ENCODE data around the gene ANXA1.
A peak's percentile ranks its signal among the peaks of the same experiment; 100 is the strongest.

ANXA1 gene

DNA sequence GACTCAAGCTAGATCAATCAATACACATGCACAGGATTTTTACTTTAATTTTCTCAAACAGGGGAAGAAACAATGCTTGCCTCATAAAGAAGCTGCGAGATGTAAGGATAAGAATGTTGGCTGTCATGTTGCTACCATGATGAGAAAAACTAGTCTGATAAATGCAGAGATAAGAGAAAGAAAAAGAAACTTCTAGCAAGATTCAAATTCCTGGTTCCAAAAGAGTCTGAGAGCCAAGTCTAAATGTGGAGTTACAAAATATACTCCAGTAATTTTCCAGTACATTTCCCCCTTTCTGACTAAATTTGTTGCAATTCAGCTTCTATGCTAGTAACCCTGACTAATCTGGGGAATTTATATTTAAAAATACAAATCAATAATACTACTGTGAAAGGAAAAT, 10.4 kb upstream of the ANXA1 start:
- DNase-seq: no peak

DNA sequence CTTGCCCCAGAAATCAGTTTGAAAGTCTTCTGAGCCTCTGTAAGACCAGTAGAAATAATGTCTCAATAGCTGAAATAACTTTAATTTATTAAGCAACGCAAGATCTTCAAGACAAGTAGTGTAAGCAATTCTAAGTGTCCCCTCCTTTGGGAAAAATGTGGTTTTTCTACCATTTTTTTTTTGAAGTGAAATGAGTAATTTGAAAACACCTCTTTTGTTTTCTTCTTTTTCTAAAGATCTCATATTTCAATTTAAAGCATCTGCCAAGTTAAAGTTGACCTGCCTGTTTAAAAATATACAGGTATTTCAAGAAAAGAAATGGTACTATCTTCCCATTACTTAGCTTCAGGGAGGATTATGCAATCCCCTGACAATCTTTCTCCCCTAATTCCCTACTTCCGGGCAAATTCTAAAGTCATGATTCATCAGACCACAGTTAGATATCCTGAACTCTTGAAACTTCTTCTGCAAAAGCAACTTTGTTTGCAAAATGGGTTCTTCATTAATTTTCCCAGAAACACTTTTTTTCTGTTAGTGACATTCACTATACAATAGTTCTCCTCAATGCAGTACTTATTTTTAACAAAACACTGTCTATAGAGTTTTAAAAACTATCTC, 7.8 kb upstream of the ANXA1 start:
- no peak for DNase-seq

DNA sequence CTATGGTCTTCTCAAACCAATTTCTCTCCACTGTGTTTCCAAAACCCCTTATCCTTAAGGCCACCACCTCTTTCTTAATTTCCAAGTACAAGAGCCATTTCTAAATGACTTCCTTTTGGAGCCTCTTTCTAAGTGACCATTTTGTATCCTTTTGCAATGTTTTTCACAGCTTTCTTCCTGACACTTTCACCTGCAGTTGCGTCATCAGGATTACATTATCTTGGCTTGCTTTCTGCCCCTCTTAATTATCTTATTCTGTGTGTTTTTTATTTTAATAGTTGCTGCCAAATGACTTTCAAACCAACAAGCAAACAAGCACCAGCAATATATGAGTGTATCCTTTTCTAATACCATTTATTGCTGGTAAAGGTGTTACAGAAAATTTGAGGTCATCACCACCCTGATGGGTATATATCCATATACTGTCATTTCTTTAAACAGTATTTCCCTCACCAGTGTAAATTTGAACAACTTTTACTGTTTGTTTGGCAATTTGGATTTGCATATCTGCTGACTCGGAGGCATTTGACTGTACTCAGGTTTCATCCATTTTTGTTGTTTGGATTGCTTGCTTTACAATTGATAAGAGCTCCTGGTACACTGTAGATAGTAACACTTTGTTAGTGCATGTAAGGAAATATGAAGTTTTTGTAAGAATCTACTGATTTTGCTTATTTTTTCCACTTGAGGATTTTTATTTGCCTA, 5.4 kb upstream of the ANXA1 start:
- DNase-seq: no peak

DNA sequence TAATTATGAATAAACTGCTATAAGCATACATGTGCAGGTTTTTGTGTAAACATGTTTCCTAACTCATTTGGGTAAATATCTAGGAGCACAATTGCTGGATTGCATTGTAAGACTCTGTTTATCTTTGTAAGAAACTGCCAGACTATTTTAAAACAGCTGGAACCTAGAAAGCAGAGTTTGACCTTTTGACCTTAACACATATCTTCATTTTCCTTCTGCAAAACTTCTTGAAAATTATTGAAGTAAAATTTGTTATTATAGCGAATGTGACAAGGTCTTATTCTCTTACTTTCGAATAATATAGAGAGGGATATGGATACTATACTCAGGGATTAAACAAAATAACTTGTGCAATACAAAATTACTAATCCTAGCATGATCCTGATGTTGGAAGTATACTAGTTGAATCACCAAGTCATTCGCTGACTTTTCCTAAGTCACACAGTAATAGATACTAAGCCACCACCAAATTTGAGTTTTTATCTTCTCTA, 3.2 kb upstream of the ANXA1 start:
- DNase-seq: no peak

DNA sequence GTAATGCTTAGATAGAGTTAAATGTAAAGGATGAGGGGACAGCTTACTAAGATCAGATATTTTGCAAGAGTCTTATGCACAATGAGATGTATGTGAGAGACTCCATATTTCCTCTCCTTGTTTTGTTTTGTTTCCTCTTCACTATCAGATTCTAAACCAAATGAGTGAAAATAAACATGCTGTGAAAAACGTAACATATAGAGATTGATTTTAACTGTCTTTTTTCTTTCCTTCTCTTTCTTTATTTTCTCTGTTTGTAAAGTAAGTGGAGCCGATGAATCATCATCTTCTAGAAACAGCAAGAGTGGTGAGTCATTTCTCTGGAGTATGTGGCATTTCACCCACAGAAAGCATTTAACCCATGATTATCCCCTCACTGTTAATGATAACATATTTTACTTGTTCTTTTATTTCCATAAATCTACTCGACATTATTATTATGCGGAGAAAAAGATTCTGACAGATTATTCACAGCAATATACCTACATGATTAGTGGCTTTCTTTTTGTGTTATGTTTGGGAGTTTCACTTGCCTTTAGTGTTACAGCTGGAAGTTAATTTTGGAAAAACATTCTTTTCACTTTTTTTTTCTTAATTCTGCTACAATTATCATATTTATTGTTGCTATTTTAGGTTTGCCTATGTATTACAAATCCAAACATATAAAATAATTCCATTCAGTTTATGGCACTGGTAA, 2.1 kb upstream of the ANXA1 start:
- DNase-seq: no peak

DNA sequence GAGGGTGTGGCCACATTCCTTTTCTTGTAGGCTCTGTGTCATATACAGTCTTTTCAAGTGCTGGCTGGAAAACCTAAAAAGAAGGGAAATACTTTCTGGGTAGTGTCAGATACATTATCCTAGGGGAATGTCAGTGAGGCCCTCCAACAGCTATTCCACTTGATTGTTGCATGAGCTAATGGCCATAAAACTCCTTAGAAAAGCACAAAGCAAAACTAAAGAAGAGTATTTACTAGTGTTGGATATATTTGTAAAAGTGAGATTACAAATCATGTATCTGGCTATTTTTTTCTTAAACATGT, 829 bp downstream of the ANXA1 start:
- DNase-seq: no peak

DNA sequence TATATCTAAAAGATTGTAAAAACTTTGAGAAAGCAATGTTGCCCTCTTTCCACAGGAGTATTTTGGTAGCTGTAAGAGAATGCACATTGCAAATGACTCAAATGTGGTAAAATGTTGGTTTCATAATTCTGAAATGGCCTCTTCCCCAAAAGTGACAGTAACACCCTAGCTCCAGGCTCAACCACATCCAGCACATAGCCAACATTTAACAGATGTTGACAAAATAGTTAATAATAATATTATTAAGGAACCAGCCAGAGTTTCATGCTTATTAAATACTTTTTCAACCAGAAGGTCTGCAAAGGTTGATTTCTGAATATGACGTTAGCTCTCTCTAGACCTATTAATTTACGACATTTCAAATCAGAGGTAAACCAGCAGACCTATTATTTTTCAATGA, 1.3 kb downstream of the ANXA1 start:
- DNase-seq: no peak

DNA sequence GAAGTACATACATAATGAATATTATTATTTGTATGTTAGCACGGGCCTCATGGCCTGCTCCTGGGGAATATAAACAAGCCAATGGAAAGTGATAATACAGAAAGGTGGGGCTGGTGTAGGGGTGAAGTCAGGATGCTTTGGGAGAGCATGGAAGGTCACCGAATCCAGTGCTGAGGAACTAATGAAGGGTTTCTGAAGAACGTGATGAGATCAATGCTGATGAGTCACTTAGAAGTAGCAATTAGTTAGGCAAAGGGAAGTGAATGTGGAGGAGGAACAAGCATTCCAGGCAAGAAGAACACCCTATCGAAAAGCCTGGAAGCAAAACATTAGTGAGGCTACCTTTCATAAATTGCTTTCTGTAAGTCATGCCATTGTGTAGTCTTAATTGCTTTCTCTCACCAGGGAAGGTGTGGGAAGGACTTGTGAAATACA, 2.1 kb downstream of the ANXA1 start:
- no peak for DNase-seq

DNA sequence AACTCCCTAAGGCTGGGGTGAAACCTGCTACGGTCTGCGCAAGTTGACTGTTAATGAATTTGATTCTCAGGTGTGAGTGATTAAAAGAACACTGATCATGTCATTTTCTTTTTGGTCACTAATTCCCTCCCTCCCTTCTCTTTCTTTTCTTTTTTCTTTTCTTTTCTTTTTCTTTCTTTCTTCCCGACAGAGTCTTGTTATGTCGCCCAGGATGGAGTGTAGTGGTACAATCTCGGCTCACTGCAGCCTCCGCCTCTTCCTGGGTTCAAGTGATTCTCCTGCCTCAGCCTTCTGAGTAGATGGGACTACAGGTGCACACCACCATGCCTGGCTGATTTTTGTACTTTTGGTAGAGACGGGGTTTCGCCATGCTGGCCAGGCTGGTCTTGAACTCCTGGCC, 2.6 kb downstream of the ANXA1 start:
- DNase-seq: no peak

DNA sequence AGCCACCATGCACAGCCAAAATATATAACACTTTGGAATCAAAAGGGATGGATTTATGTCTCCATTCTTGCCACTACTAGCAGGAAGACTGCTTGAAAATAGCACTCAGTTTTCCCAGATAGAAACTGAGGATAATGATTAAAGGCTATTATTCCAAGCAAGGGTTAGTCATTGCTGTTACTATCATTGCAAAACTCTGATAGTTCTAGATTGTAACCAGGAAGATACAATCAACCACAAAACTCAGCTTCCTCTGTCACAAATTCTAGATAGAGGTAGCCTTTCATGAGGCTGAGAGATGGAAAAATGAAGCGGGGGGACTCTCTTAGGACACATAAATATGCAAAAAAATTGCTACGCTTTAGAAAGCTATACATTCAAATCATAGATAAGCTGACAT, 3.1 kb downstream of the ANXA1 start:
- DNase-seq: no peak

DNA sequence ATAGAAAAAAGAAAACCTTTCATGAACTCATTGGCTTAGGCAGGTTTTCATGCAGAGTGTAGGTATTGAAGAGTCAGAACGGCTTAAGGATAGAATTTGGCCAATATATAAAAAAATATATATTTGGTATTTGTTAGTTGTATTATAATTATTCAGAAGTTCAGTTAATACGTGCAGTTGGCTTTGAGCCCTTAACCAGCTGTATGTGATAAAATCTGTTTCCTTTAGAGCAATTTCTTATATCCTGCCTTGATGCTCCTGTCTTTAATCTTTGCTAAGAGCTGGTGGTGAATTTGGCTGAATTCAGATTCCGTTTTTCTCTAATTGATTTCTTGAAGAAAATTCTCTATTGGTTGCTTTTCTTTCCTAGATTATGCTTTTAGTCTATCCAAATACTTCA, 3.7 kb downstream of the ANXA1 start:
- no peak for DNase-seq

DNA sequence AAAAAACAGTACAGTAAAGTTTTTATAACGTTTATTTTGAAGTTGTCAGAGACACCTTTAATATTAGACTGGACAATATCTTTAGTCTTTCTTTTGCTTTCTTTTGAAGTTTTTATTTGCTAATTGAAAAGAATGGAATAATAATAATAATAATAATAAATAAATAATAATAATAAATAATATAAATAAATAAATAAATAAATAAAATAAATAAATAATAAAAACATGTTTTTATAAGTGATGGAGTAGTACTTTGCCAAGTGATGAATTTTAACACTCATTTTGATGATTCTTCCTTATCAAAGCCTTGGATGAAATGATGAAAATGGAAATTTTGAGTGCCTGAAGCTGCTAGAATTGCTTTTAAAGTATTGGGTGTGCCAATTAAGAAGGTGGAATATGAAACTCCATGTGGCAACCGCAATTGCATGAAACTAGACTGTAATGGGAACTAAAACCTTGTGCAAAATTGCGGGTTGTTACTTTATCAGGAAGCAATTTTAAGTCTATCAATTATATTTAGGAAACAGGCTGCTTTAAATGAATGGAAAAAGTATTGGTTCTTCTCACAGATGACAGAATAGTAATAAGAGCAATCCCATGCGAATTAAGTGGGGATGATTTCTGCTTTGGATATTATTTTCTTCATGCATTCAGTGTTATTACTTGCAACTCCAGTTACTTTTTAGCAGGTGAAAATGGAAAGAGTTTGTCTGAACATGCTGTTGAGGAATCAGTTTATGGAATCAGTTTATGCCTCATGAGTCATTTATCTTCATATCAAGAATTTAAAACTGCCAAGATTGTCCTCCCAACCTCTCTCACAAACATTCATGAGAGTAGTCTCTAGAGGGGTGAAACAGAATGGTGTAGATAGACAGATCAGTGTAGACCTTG, 4.6 kb downstream of the ANXA1 start:
- no peak for DNase-seq

DNA sequence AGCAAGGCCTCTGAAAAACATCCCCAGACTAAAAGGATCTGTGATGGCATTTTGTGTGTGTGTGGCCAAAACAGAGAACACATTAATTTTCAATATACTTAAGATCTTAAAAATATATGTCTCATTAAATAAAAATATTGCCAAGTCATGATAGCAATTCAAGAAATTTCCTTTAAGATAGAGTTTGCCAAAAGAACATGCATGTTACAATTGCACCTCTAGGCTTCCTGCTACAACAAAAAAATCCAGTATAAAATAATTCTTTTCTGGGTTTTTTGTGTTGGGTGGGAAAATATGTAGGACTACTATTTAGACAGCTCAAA, 5.2 kb downstream of the ANXA1 start:
- DNase-seq: no peak

DNA sequence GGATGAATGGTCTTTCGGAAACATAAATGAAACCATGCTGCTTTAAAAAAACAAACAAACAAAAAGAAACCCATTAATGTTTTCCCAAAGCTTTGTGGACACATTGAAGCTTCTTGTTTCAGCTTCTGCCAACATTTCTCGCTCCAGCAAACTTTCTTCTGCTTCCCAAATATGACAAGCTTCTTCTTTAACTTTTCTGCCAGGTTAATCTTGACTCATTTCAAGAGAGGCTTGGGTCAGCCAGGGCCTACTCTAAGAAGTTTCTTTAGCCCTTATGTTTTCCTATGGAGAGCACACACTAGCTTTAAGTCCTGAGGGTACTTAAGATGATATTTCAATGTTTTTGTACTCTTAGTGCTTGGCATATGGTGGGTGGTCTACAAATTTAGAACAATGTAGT, 6.1 kb downstream of the ANXA1 start:
- DNase-seq: no peak

DNA sequence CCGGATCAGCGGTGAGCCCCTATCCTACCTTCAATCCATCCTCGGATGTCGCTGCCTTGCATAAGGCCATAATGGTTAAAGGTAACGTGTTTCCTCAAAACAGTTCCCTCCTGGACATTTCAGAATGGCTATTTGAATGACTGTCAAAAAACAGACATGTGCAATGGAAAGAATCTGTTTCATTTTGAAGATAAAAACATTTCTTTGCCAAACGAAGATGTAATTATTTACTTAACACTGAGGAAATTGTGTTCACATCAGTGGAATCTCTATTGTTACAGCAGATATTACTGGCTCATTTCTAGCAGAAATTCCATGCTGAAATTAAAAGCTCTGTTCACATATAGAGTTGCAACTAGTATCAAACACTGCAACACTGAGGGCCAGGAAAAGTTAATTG, 7.1 kb downstream of the ANXA1 start:
- DNase-seq: no peak

DNA sequence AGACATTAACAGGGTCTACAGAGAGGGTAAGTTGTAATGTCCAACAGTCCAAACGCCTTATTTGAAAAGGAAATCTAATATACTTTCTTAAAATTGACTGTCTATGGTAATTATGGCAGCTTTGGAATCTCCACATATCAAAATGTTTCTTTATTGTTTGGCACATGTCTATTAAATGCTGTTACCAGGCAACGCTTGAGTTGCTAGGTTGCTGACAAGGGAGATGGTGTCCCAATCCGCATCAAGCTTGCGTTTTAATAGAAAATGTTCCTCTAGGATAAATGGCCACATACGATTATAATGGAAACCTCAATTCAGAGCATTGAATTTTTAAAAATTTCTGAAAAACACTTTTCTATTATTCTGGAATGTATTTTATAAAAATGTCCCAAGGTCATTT, 9.2 kb downstream of the ANXA1 start:
- no peak for DNase-seq

DNA sequence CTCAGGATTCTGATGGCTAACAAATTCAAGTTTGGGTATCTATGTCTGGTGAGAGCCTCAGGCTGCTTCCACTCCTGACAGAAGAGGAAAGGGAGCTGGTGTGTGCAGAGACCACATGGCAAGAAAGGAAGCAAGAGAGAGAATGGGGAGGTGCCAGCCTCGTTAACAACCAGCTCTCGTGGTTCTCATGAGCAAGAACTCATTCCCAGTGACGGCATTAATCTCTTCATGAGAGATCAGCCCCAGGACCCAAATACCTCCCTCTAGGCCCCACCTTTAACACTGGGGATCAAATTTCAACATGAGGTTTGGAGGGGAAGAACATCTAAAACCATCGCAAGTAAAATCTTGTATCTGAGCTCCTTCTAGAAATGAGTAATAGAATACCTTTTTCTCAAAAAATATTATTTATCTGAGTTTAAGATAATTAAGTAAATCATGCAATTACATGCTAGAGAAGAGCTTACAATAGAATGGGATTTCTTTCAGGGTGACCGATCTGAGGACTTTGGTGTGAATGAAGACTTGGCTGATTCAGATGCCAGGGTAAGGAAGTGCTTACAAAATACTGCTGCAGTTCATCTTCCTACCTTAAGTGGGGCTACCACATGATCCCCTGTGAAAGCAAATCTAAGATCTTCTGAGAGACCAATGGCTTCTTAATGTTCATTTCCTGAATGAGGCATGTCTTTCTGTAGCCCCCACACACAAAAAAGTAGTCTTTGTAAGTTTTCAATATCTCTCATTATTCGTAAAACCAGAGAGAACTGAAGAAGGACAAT, 11.5 kb downstream of the ANXA1 start:
- peak in 1 of 2 experiments; percentile 10 for DNase-seq

DNA sequence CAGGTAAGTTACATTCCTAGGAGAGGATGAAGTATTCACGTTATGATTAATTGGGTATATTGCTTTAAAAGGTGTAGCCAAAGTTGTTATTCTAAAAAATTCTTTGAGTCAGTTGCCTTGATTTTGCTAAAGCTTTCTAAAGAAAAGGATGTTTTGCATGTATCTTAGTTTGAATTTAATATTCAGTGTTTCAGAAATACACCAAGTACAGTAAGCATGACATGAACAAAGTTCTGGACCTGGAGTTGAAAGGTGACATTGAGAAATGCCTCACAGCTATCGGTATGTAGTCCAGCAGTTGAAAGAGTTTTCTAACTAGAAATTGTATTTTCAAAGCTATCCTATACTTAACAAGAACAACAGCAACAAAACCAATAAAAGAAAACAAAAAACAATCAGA, 14.2 kb downstream of the ANXA1 start:
- DNase-seq: no peak

DNA sequence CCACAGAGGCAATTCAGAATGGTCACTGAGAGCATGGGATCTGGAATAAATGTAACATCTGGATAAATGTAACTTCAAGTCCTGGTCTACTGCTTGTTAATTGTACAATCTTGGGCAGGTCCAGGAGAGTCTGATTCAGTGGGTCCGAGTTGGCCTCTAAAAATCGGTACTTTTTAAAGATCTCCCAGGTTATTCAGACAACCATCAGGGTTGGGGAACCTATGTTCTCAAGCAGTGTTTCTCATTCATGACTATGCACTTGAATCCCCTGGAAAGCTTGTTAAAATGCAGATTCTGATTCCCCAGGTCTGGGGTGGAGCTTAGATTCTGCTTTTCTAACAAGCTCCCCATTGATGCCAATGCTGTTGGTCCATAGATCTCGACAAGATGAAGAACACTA, 14.8 kb downstream of the ANXA1 start:
- DNase-seq: no peak

DNA sequence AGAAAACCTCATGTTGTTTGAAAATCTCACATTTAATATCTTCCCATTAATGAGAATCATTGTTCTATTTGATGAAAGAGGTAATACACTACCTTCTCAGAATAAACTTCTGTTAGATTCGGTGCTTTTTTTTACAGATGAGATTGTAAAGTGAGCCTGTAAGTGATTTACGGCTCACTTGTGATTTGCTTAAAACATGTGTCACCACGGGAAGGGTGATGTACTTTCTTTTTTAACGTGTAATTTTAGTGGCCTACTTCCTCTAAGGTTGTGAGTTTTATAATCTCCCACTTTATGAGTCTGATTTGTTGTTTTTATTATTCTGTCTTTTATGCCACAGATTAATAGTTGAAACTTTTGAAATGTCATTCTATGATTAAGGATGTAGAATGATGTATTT, 15.9 kb downstream of the ANXA1 start:
- DNase-seq: no peak

DNA sequence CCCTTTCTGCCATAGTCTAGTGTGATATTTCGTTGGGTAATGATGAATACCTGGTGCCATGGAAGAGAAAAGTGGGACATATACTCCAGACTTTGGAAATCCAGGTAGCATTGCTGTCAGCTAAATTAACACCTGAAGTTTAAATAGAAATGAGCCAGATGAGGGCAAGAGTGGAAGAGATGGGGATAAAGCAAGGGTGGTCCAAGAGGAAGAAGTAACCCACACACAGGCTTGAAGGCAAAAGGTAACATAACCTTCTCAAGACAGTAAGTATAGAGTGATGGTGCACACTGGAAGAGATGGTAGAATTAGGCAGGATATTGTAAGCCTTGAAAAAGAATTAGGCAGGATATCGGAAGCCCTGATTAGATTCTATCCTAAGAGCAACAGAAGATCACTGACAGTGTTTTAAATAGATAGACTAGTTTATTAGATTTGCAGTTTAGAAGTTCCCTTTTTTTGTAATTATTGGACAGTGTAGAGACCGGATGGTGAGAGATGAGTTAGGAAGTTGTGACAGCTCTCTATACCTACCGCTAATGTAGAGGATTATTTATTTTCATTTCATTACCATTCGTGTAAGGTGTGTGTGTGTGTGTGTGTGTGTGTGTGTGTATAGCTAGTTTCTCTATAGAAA, 16.8 kb downstream of the ANXA1 start:
- no peak for DNase-seq
